H9 (cell line): ENCODE results near the gene ZNF879. TPM values are rescaled to one million over a fixed set of nuclear protein-coding genes. Genes with fewer than 3 reads are reported as not detected.

Experiments
- DNase-seq: peaks from one replicate; pipeline ENCODE4 v3.0.0-alpha.2; 2017
- H2AFZ ChIP-seq: one replicate; pipeline ENCODE4 v1.6.1; 2013; ENCODE audit warnings: mild to moderate bottlenecking, low read length, control low read depth, moderate library complexity
- H2AK5ac ChIP-seq: 2 replicates; pipeline ENCODE4 v1.6.1; 2013; ENCODE audit warnings: low read length, control low read depth, mixed read lengths; ENCODE audit not compliant: insufficient read length
- H2BK120ac ChIP-seq: one replicate; pipeline ENCODE4 v1.6.1; 2013; ENCODE audit warnings: low read depth, mild to moderate bottlenecking, low read length, control low read depth, inconsistent platforms; ENCODE audit not compliant: poor library complexity, severe bottlenecking
- H2BK12ac ChIP-seq: 2 replicates; pipeline ENCODE4 v1.6.1; 2013; ENCODE audit warnings: low read length, control low read depth, mixed read lengths, low read depth; ENCODE audit not compliant: insufficient read length
- H2BK15ac ChIP-seq: 2 replicates; pipeline ENCODE4 v1.6.1; 2013; ENCODE audit warnings: low read depth, low read length, control low read depth
- H2BK20ac ChIP-seq: one replicate; pipeline ENCODE4 v1.6.1; 2013; ENCODE audit warnings: low read depth, mild to moderate bottlenecking, low read length, control low read depth, inconsistent platforms; ENCODE audit not compliant: poor library complexity, severe bottlenecking
- H2BK5ac ChIP-seq: 2 replicates; pipeline ENCODE4 v1.6.1; 2013; ENCODE audit warnings: low read length, control low read depth, mixed read lengths; ENCODE audit not compliant: insufficient read length
- H3K14ac ChIP-seq: 2 replicates; pipeline ENCODE4 v1.6.1; 2013; ENCODE audit warnings: low read length, control low read depth; ENCODE audit not compliant: insufficient read depth
- H3K18ac ChIP-seq: 2 replicates; pipeline ENCODE4 v1.6.1; 2013; ENCODE audit warnings: low read depth, mild to moderate bottlenecking, mixed read lengths, low read length, control low read depth; ENCODE audit not compliant: insufficient read length
- H3K23ac ChIP-seq: 2 replicates; pipeline ENCODE4 v1.6.1; 2013; ENCODE audit warnings: low read length, control low read depth, mixed read lengths, low read depth; ENCODE audit not compliant: insufficient read length
- H3K23me2 ChIP-seq: 2 replicates; pipeline ENCODE4 v1.6.1; 2013; ENCODE audit warnings: low read depth, mild to moderate bottlenecking, mixed read lengths, low read length, control low read depth; ENCODE audit not compliant: insufficient read length, poor library complexity, severe bottlenecking
- H3K27ac ChIP-seq: 2 replicates; pipeline ENCODE4 v1.5.1; 2013; ENCODE audit warnings: low read length, control low read depth, mixed read lengths, low read depth; ENCODE audit not compliant: insufficient read length
- H3K27me3 ChIP-seq: 2 replicates; pipeline ENCODE4 v1.6.1; 2013; ENCODE audit warnings: low read length, control low read depth, inconsistent platforms; ENCODE audit not compliant: insufficient read depth
- H3K4ac ChIP-seq: 2 replicates; pipeline ENCODE4 v1.6.1; 2013; ENCODE audit warnings: low read depth, mild to moderate bottlenecking, control low read depth, inconsistent platforms, low read length, moderate library complexity
- H3K4me1 ChIP-seq: 2 replicates; pipeline ENCODE4 v1.6.1; 2013; ENCODE audit warnings: low read length, control low read depth, inconsistent platforms; ENCODE audit not compliant: insufficient read depth
- H3K4me2 ChIP-seq: 2 replicates; pipeline ENCODE4 v1.6.1; 2013; ENCODE audit warnings: low read length, control low read depth, mixed read lengths; ENCODE audit not compliant: insufficient read length, insufficient read depth
- H3K56ac ChIP-seq: 2 replicates; pipeline ENCODE4 v1.6.1; 2013; ENCODE audit warnings: low read depth, mild to moderate bottlenecking, mixed read lengths, low read length, control low read depth; ENCODE audit not compliant: insufficient read length
- H3K79me1 ChIP-seq: 2 replicates; pipeline ENCODE4 v1.6.1; 2013; ENCODE audit warnings: low read depth, mild to moderate bottlenecking, moderate library complexity, low read length, control low read depth, inconsistent platforms; ENCODE audit not compliant: insufficient read depth, poor library complexity, severe bottlenecking
- H3K79me2 ChIP-seq: 2 replicates; pipeline ENCODE4 v1.6.1; 2013; ENCODE audit warnings: low read length, control low read depth, inconsistent platforms; ENCODE audit not compliant: insufficient read depth
- H3K9ac ChIP-seq: 2 replicates; pipeline ENCODE4 v1.6.1; 2013; ENCODE audit warnings: low read length, control low read depth, mixed read lengths; ENCODE audit not compliant: insufficient read length; ENCODE audit errors: extremely low read depth
- H3K9me3 ChIP-seq: one replicate; pipeline ENCODE4 v1.6.1; 2013; ENCODE audit warnings: low read depth, low read length, inconsistent platforms; ENCODE audit not compliant: control insufficient read depth
- H3T11ph ChIP-seq: one replicate; pipeline ENCODE4 v1.6.1; 2013; ENCODE audit warnings: mild to moderate bottlenecking, low read length, control low read depth, inconsistent platforms
- H4K20me1 ChIP-seq: one replicate; pipeline ENCODE4 v1.6.1; 2013; ENCODE audit not compliant: control insufficient read depth, insufficient read length, insufficient read depth
- H4K5ac ChIP-seq: 2 replicates; pipeline ENCODE4 v1.6.1; 2013; ENCODE audit warnings: low read depth, mild to moderate bottlenecking, mixed read lengths, low read length, control low read depth; ENCODE audit not compliant: insufficient read length
- H4K8ac ChIP-seq: replicated peaks from 2 replicates; pipeline ENCODE4 v1.6.1; 2013; ENCODE audit warnings: low read length, control low read depth, mixed read lengths, low read depth; ENCODE audit not compliant: insufficient read length
- H4K91ac ChIP-seq: 2 replicates; pipeline ENCODE4 v1.6.1; 2013; ENCODE audit warnings: low read depth, mild to moderate bottlenecking, moderate library complexity, mixed read lengths, low read length, control low read depth; ENCODE audit not compliant: insufficient read length
- H3K27ac Mint-ChIP-seq, 3 experiments: 2 replicates in 2 of 3; 3 replicates in 1 of 3; pipeline ENCODE4 v1.8.0; 2020 to 2021; ENCODE audit warnings: mixed read lengths in 3 of 3, mild to moderate bottlenecking in 1 of 3, moderate library complexity in 1 of 3
- H3K27me3 Mint-ChIP-seq: 2 replicates; pipeline ENCODE4 v1.8.0; 2021; ENCODE audit warnings: low read depth, mild to moderate bottlenecking, moderate library complexity, mixed read lengths
- H3K36me3 Mint-ChIP-seq, 3 experiments: 2 replicates in 2 of 3; 3 replicates in 1 of 3; pipeline ENCODE4 v1.8.0; 2020 to 2021; ENCODE audit warnings: low read depth in 3 of 3, mixed read lengths in 3 of 3; ENCODE audit not compliant: insufficient read depth in 1 of 3
- H3K4me1 Mint-ChIP-seq, 2 experiments: 2 replicates each; pipeline ENCODE4 v1.8.0; 2020; ENCODE audit warnings: mixed read lengths in 2 of 2
- H3K4me3 Mint-ChIP-seq, 2 experiments: 2 replicates in 1 of 2; 3 replicates in 1 of 2; pipeline ENCODE4 v1.8.0; 2020 to 2021; ENCODE audit warnings: mild to moderate bottlenecking in 2 of 2, mixed read lengths in 2 of 2, moderate library complexity in 1 of 2
- H3K9me3 Mint-ChIP-seq, 2 experiments: 2 replicates in 1 of 2; 3 replicates in 1 of 2; pipeline ENCODE4 v1.8.0; 2020; ENCODE audit warnings: mild to moderate bottlenecking in 2 of 2, mixed read lengths in 2 of 2, moderate library complexity in 1 of 2
- WGBS: extraction: QIAGEN DNeasy Blood & Tissue Kit; methylation state at CpG from one replicate; pipeline ENCODE4 v1.1.7; 2013; ENCODE audit warnings: missing lambda C conversion rate, low lambda C conversion rate, mixed read lengths; ENCODE audit not compliant: insufficient read length; ENCODE audit errors: extremely low coverage; 5-methylcytosine and 5-hydroxymethylcytosine counted together
- total RNA-seq: library from RNA; stranded (reverse); gene quantifications from 2 replicates; pipeline ENCODE4 v1.2.1, GENCODE V29; 2021
- TF ChIP-seq, protein P1 (sequence below): fragments of 200-600 bp; sonication (generic); conservative IDR thresholded peaks from 3 replicates; pipeline ENCODE4 v1.8.0; 2021; ENCODE audit warnings: antibody characterized with exemption, mild to moderate bottlenecking

The ZNF879 gene
- total RNA-seq, 1 experiment from 2014 or later = 5.4 TPM

GRCh38 chr5:178993236-178993765 is 30.3 kb upstream of the ZNF879 start:
- no peak overlapping the region for H3K4ac ChIP-seq
- H3K23me2 ChIP-seq = peaks cover 2% of the 10 kb centered on the region
- no peaks in the 10 kb centered on the region for H3K4me1 ChIP-seq
- H3K4me3 Mint-ChIP-seq = peak overlapping the region; percentile 59 to 79; a peak in 3 of 5 replicates
- H4K91ac ChIP-seq = no peak overlapping the region
- H2AFZ ChIP-seq = no peak overlapping the region
- H2AK5ac ChIP-seq = no peak overlapping the region
- H2BK12ac ChIP-seq = no peak overlapping the region
- peaks cover 26% of the 10 kb centered on the region for H3K27me3 ChIP-seq
- H3K4me2 ChIP-seq = no peak overlapping the region
- no peak overlapping the region for H3K27ac Mint-ChIP-seq
- no peak for DNase-seq
- no CpG with 5 or more reads among the region's 20 CpGs for WGBS
- H3K4me1 Mint-ChIP-seq = peaks cover 5 to 10% of the 10 kb centered on the region in 2 experiments
- H2BK20ac ChIP-seq = no peak overlapping the region
- H3K14ac ChIP-seq = no peak overlapping the region
- peaks cover 67% of the 10 kb centered on the region for H3K27me3 Mint-ChIP-seq
- no peak overlapping the region for H2BK120ac ChIP-seq
- H2BK5ac ChIP-seq = no peak overlapping the region
- peaks cover 19 to 53% of the 10 kb centered on the region in 2 experiments for H3K9me3 Mint-ChIP-seq
- TF ChIP-seq, protein P1, sequence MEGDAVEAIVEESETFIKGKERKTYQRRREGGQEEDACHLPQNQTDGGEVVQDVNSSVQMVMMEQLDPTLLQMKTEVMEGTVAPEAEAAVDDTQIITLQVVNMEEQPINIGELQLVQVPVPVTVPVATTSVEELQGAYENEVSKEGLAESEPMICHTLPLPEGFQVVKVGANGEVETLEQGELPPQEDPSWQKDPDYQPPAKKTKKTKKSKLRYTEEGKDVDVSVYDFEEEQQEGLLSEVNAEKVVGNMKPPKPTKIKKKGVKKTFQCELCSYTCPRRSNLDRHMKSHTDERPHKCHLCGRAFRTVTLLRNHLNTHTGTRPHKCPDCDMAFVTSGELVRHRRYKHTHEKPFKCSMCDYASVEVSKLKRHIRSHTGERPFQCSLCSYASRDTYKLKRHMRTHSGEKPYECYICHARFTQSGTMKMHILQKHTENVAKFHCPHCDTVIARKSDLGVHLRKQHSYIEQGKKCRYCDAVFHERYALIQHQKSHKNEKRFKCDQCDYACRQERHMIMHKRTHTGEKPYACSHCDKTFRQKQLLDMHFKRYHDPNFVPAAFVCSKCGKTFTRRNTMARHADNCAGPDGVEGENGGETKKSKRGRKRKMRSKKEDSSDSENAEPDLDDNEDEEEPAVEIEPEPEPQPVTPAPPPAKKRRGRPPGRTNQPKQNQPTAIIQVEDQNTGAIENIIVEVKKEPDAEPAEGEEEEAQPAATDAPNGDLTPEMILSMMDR = no peak
- peaks cover 0 to 7% (median 3%) of the 10 kb centered on the region in 3 experiments; a peak in 5 of 7 replicates for H3K36me3 Mint-ChIP-seq
- no peak overlapping the region for H2BK15ac ChIP-seq
- no peak overlapping the region for H3K56ac ChIP-seq
- no peaks in the 10 kb centered on the region for H3K79me1 ChIP-seq
- no peaks in the 10 kb centered on the region for H3K79me2 ChIP-seq
- no peak overlapping the region for H4K8ac ChIP-seq
- H3K27ac ChIP-seq = no peak overlapping the region
- H3K18ac ChIP-seq = no peak overlapping the region
- H3K23ac ChIP-seq = no peak overlapping the region
- H3T11ph ChIP-seq = no peak overlapping the region
- no peak overlapping the region for H4K5ac ChIP-seq
- no peaks in the 10 kb centered on the region for H4K20me1 ChIP-seq
- no peak overlapping the region for H3K9ac ChIP-seq
- H3K9me3 ChIP-seq = peaks cover 10% of the 10 kb centered on the region
